ENCODE data around the gene INPP4B. TPM values are rescaled to one million over a fixed set of nuclear protein-coding genes. Genes with fewer than 3 reads are reported as not detected.

INPP4B gene
- total RNA-seq, 4 donors from 2014 or later, result 38.9 to 48.7 (median 44.2) TPM

DNA sequence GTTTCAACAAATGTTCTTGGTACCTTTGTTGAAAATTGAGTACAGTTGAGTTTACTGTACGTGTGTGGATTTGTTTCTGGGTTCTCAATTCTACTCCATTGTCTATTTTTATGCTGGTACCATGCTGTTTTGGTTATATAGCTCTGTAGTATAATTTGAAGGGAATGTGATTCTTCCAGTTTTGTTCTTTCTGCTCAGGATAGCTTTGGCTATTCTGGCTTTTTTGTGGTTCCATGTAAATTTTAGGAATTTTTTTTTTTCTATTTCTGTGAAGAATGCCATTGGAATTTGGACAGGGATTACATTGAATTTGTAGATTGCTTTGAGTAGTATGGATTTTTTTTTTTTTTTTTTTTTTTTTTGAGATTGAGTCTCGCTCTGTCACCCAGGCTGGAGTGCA, 836.4 kb downstream of the INPP4B start:
- TF ChIP-seq, protein P1, sequence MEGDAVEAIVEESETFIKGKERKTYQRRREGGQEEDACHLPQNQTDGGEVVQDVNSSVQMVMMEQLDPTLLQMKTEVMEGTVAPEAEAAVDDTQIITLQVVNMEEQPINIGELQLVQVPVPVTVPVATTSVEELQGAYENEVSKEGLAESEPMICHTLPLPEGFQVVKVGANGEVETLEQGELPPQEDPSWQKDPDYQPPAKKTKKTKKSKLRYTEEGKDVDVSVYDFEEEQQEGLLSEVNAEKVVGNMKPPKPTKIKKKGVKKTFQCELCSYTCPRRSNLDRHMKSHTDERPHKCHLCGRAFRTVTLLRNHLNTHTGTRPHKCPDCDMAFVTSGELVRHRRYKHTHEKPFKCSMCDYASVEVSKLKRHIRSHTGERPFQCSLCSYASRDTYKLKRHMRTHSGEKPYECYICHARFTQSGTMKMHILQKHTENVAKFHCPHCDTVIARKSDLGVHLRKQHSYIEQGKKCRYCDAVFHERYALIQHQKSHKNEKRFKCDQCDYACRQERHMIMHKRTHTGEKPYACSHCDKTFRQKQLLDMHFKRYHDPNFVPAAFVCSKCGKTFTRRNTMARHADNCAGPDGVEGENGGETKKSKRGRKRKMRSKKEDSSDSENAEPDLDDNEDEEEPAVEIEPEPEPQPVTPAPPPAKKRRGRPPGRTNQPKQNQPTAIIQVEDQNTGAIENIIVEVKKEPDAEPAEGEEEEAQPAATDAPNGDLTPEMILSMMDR (IDR thresholded peaks at IDR 0.05), result no peak
- no peak overlapping the region for H3K4me3 ChIP-seq
- no peak for DNase-seq
- H3K36me3 ChIP-seq, result no peaks in the 10 kb centered on the region
- no peak overlapping the region for H3K27ac ChIP-seq
- H3K9me3 ChIP-seq, result no peaks in the 10 kb centered on the region
- H3K4me1 ChIP-seq, result no peaks in the 10 kb centered on the region
- H3K27me3 ChIP-seq, result no peaks in the 10 kb centered on the region

DNA sequence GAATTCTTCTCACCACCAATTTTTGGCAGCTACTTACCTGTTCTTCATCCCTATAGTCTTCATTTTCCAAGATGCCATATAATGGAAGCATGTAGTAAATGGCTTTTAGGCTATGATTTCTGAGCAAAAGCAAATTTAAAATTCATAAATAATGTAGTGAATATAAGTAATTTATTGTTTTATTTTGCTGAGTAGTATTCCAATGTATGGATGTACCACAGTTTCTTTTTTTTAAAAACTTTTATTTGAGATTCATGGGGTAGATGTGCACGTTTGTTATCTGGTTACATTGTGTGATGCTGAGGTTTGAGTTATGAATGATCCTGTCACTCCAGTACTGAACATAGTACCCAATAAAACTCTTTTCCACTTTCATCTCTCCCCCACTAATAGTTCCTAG, 840.6 kb downstream of the INPP4B start:
- TF ChIP-seq POLR2A (IDR thresholded peaks at IDR 0.05), result no peak
- TF ChIP-seq, protein P1 (IDR thresholded peaks at IDR 0.05), result no peak
- Histone ChIP-seq H3K4me1 (no peaks in the 10 kb centered on the region), H3K27me3 (no peaks in the 10 kb centered on the region), H3K27ac (no peak overlapping the region), H3K4me3 (no peak overlapping the region), H3K9me3 (no peaks in the 10 kb centered on the region), H3K36me3 (no peaks in the 10 kb centered on the region)
- DNase-seq, result no peak

DNA sequence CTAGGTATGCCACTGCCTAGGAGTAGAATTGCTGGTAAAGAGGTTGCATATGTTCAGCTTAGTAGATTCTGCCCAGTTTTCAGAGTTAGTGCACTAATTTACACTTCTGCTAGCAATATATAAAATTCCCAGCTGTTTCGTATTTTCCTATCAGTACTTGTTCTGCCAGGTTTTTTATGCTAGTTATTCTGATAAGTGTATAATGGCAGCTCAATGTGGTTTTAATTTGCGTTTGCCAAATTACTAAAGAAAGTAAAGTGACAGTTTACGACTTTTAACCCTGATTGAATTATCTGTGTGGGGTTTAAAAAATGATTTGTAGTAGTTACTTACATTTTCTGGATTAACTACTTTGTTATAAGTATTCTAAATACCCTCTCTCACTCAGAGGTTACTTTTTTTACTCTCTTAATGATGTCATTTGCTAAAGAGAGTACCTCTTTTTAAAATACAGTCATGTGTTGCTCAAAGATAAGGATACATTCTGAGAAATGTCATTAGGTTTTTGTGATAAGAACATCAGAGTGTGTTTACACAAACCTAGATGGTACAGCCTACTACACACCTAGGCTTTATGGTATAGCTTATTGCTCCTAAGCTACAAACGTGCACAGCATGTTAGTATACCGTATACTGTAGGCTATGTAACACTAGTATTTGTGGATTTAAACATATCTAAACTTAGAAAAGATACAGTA, 846.5 kb downstream of the INPP4B start:
- H3K27ac ChIP-seq, result no peak overlapping the region
- TF ChIP-seq POLR2A (IDR thresholded peaks at IDR 0.05), result no peak
- TF ChIP-seq, protein P1 (IDR thresholded peaks at IDR 0.05), result no peak
- no peak overlapping the region for H3K4me3 ChIP-seq
- no peaks in the 10 kb centered on the region for H3K27me3 ChIP-seq
- H3K9me3 ChIP-seq, result no peaks in the 10 kb centered on the region
- DNase-seq, result no peak
- H3K36me3 ChIP-seq, result no peaks in the 10 kb centered on the region
- no peaks in the 10 kb centered on the region for H3K4me1 ChIP-seq

- Histone ChIP-seq H3K27ac (no peak overlapping the region), H3K36me3 (no peaks in the 10 kb centered on the region), H3K9me3 (no peaks in the 10 kb centered on the region), H3K4me3 (no peak overlapping the region), H3K27me3 (no peaks in the 10 kb centered on the region), H3K4me1 (no peaks in the 10 kb centered on the region)
- no peak for DNase-seq
- no peak for TF ChIP-seq POLR2A (IDR thresholded peaks at IDR 0.05)
- TF ChIP-seq, protein P1 (IDR thresholded peaks at IDR 0.05), result no peak
Observed at GRCh38 chr4:141995056-141995455, 851.0 kb downstream of the INPP4B start.

DNA sequence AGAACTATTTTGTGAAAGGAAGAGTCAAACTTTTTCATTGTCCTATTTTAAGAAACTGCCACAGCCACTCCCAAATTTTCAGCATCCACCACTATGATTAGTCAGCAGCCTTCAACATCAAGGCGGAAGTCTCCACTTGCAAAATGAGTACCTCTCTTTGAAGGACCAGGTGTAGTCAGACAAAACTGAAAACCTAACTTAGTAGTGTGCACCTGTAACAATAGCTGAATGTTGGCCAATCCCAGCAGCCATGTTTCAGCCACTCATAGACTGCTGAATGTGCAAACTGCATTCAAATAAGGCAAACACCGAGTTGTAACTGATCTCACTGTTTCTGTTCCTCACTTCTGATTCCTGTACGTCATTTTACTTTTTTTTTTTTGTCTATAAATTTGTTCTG, 868.7 kb downstream of the INPP4B start:
- no peak overlapping the region for H3K4me3 ChIP-seq
- H3K27ac ChIP-seq, result no peak overlapping the region
- DNase-seq, result no peak
- H3K36me3 ChIP-seq, result no peaks in the 10 kb centered on the region
- no peaks in the 10 kb centered on the region for H3K9me3 ChIP-seq
- H3K4me1 ChIP-seq, result no peaks in the 10 kb centered on the region
- H3K27me3 ChIP-seq, result no peaks in the 10 kb centered on the region
- no peak for TF ChIP-seq POLR2A (IDR thresholded peaks at IDR 0.05)
- TF ChIP-seq, protein P1 (IDR thresholded peaks at IDR 0.05), result no peak

Data from Peyer's patch (tissue), 4 donors.